Activated CD4-positive, alpha-beta T cell treated with anti-CD3 and anti-CD28 coated beads, Interleukin-2, amount 10 ng/mL, durations not matched to agents 24 days and 14 days (primary cell): ENCODE measurements around the gene DFFA. TPM values are rescaled to one million over a fixed set of nuclear protein-coding genes. Genes with fewer than 3 reads are reported as not detected.
"Not testable (repeated sequence)": the region's sequence is repeated elsewhere in the genome, so short reads cannot be mapped to it uniquely, and the experiment has no call there.

Source experiments
- DNase-seq: peaks from one replicate; pipeline ENCODE4 v3.0.0; 2022
- H3K27ac Mint-ChIP-seq: one replicate; pipeline ENCODE4 v1.8.0; 2022; ENCODE audit warnings: mild to moderate bottlenecking, mixed read lengths
- H3K27me3 Mint-ChIP-seq: one replicate; pipeline ENCODE4 v1.8.0; 2022; ENCODE audit warnings: mixed read lengths
- H3K36me3 Mint-ChIP-seq: one replicate; pipeline ENCODE4 v1.8.0; 2022; ENCODE audit warnings: low read depth, mild to moderate bottlenecking, mixed read lengths
- H3K4me1 Mint-ChIP-seq: one replicate; pipeline ENCODE4 v1.8.0; 2021; ENCODE audit warnings: mixed read lengths
- H3K4me3 Mint-ChIP-seq: one replicate; pipeline ENCODE4 v1.8.0; 2022; ENCODE audit warnings: mild to moderate bottlenecking, moderate library complexity, mixed read lengths
- H3K9me3 Mint-ChIP-seq: one replicate; pipeline ENCODE4 v1.8.0; 2021; ENCODE audit warnings: mixed read lengths
- intact Hi-C: fragments of 100-400 bp; cut with micrococcal nuclease; formaldehyde crosslinking; loops from one replicate; pipeline ENCODE4 v1.15.1; 2023
- total RNA-seq: library from RNA; stranded (reverse); gene quantifications from 2 replicates; pipeline ENCODE4 v1.2.3, GENCODE V29; 2022

The DFFA gene
- total RNA-seq, 1 donor from 2014 or later = 57.4 TPM

DNA sequence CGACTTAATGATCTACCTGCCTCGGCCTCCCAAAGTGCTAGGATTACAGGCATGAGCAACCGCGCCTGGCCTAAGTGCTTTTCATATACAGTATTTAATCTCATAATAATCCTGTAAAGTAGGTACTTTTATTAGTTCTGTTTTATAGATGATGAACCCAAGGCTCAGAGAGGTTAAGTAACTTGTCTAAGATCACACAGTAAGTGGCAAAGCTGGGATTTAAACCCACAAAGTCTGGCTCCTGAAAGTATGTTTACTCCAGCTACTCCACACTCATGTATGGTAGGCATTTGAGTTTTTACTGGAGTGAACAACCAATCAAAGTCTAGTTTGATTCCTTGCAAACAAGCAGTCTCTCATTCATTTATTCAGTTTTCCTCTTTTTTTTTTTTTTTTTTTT, 2.3 kb downstream of the DFFA start:
- H3K4me3 Mint-ChIP-seq = no peak overlapping the region
- DNase-seq = no peak
- H3K9me3 Mint-ChIP-seq = no peaks in the 10 kb centered on the region
- no peak overlapping the region for H3K27ac Mint-ChIP-seq
- H3K36me3 Mint-ChIP-seq = peaks cover 29% of the 10 kb centered on the region
- intact Hi-C loops = no loop called here
- H3K4me1 Mint-ChIP-seq = peaks cover 15% of the 10 kb centered on the region
- H3K27me3 Mint-ChIP-seq = no peaks in the 10 kb centered on the region

GRCh38 chr1:10467078-10467477, 5.3 kb downstream of the DFFA start:
- no peaks in the 10 kb centered on the region for H3K27me3 Mint-ChIP-seq
- DNase-seq = no peak
- intact Hi-C loops = no loop called here
- H3K36me3 Mint-ChIP-seq = peaks cover 47% of the 10 kb centered on the region
- H3K9me3 Mint-ChIP-seq = no peaks in the 10 kb centered on the region
- no peak overlapping the region for H3K27ac Mint-ChIP-seq
- H3K4me1 Mint-ChIP-seq = peaks cover 2% of the 10 kb centered on the region
- H3K4me3 Mint-ChIP-seq = no peak overlapping the region

DNA sequence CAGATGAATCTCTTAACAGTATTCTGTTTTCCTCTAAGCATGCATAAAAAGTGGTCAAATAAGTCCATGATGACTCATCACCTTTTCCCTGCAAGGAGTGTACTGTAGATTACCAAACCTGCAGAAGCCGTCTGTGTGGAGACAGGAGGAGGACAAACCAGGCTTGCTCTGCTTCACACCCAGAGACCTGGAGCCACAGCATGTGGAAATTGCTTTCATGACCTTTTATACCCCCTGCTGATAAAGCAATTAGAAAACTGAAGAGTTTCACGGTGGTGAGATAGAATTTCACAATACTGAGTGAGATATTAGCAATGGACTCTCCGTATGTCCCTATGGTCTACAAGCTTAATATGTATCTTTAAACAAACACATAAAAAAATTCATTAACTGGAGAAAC, 13.1 kb downstream of the DFFA start:
- H3K27ac Mint-ChIP-seq = no peak overlapping the region
- DNase-seq = no peak
- H3K4me3 Mint-ChIP-seq = no peak overlapping the region
- no peaks in the 10 kb centered on the region for H3K9me3 Mint-ChIP-seq
- peaks cover 43% of the 10 kb centered on the region for H3K36me3 Mint-ChIP-seq
- intact Hi-C loops = no loop called here
- peaks cover 12% of the 10 kb centered on the region for H3K4me1 Mint-ChIP-seq
- no peaks in the 10 kb centered on the region for H3K27me3 Mint-ChIP-seq

DNA sequence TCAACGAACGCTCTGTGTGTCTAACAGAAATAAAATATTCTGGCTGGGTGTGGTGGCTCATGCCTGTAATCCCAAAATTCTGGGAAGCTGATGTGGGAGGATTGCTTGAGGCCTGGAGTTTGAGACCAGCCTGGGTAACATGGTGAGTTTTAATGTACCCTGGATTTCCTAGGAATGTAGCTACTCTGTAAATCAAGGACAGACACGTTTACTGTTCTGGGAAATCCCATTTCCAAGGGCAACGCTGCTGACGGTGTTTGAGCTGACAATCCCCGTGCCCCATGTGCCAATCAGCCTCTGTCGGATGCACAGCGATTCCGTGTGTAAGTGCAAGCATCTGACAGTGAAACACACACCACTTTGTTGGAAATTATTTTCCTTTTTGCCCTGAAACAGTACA, 14.5 kb downstream of the DFFA start:
- Mint-ChIP-seq H3K9me3 (no peaks in the 10 kb centered on the region), H3K4me1 (peaks cover 12% of the 10 kb centered on the region), H3K4me3 (no peak overlapping the region), H3K36me3 (peaks cover 35% of the 10 kb centered on the region), H3K27ac (no peak overlapping the region), H3K27me3 (no peaks in the 10 kb centered on the region)
- intact Hi-C loops = no loop called here
- no peak for DNase-seq

DNA sequence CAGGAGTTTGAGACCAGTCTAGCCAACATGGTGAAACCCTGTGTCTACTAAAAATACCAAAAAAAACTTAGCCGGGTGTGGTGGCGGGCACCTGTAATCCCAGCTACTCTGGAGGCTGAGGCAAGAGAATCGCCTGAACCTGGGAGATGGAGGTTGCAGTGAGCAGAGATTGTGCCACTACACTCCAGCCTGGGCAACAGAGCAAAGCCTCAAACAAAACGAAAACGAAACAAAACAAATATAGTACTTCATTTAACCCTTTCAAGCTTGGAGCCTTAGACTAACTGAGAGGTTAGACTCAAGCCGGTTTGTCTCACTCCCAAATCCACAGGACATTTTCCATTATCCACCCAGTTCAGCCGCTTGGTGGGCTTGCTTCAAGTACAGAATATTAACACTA, 14.9 kb downstream of the DFFA start:
- H3K9me3 Mint-ChIP-seq, H3K27ac Mint-ChIP-seq, H3K27me3 Mint-ChIP-seq, H3K4me3 Mint-ChIP-seq, intact Hi-C loops, DNase-seq: not testable (repeated sequence)
- Mint-ChIP-seq H3K36me3 (peaks cover 31% of the 10 kb centered on the region), H3K4me1 (peaks cover 12% of the 10 kb centered on the region)

DNA sequence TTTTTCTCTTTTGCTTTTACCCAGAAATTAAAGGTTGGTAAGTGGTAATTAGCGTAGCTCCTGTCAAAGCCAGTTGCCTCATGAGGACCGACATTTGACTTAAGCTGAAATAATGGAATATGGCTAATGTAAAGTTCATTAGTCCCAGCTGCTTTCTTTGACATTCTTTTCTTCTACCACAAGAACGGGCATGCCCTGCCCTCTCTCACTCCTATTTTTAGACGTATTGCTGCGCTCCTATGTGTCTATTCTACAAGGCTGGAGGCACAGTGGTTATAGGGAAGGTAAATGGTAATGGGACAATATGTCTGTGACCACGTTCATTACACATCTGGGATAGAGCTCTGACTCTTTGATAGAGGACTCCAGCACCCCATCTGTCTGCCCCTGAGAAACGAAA, 15.7 kb downstream of the DFFA start:
- Mint-ChIP-seq H3K9me3 (no peaks in the 10 kb centered on the region), H3K4me3 (no peak overlapping the region), H3K27ac (no peak overlapping the region), H3K4me1 (peaks cover 12% of the 10 kb centered on the region), H3K27me3 (no peaks in the 10 kb centered on the region), H3K36me3 (peaks cover 27% of the 10 kb centered on the region)
- intact Hi-C loops = no loop called here
- DNase-seq = no peak

- H3K27ac Mint-ChIP-seq = no peak overlapping the region
- no peak overlapping the region for H3K4me3 Mint-ChIP-seq
Observed at GRCh38 chr1:10456048-10456447, 16.3 kb downstream of the DFFA start.

GRCh38 chr1:10451287-10451686, 21.0 kb downstream of the DFFA start:
- Mint-ChIP-seq H3K4me3 (no peak overlapping the region), H3K9me3 (no peaks in the 10 kb centered on the region), H3K27ac (no peak overlapping the region), H3K27me3 (peaks cover 5% of the 10 kb centered on the region), H3K36me3 (peaks cover 4% of the 10 kb centered on the region), H3K4me1 (peaks cover 5% of the 10 kb centered on the region)
- intact Hi-C loops = no loop called here
- no peak for DNase-seq

More at GRCh38 chr1:10456048-10456447, 16.3 kb downstream of the DFFA start:
- Mint-ChIP-seq H3K9me3 (no peaks in the 10 kb centered on the region), H3K4me1 (peaks cover 14% of the 10 kb centered on the region), H3K27me3 (peaks cover 4% of the 10 kb centered on the region), H3K36me3 (peaks cover 21% of the 10 kb centered on the region)
- DNase-seq = no peak
- intact Hi-C loops = no loop called here

- H3K27ac Mint-ChIP-seq = no peak overlapping the region
- no peak for DNase-seq
- no peaks in the 10 kb centered on the region for H3K9me3 Mint-ChIP-seq
- H3K4me1 Mint-ChIP-seq = peaks cover 5% of the 10 kb centered on the region
- intact Hi-C loops = no loop called here
- peaks cover 5% of the 10 kb centered on the region for H3K27me3 Mint-ChIP-seq
- H3K4me3 Mint-ChIP-seq = no peak overlapping the region
- peaks cover 2% of the 10 kb centered on the region for H3K36me3 Mint-ChIP-seq
Observed at GRCh38 chr1:10450836-10451235, 21.5 kb downstream of the DFFA start.

GRCh38 chr1:10450156-10450814, 22.0 kb downstream of the DFFA start:
- no peak overlapping the region for H3K27ac Mint-ChIP-seq
- H3K9me3 Mint-ChIP-seq = no peaks in the 10 kb centered on the region
- peaks cover 2% of the 10 kb centered on the region for H3K36me3 Mint-ChIP-seq
- intact Hi-C loops = no loop called here
- H3K4me1 Mint-ChIP-seq = peaks cover 5% of the 10 kb centered on the region
- H3K27me3 Mint-ChIP-seq = peaks cover 5% of the 10 kb centered on the region
- no peak for DNase-seq
- H3K4me3 Mint-ChIP-seq = no peak overlapping the region

DNA sequence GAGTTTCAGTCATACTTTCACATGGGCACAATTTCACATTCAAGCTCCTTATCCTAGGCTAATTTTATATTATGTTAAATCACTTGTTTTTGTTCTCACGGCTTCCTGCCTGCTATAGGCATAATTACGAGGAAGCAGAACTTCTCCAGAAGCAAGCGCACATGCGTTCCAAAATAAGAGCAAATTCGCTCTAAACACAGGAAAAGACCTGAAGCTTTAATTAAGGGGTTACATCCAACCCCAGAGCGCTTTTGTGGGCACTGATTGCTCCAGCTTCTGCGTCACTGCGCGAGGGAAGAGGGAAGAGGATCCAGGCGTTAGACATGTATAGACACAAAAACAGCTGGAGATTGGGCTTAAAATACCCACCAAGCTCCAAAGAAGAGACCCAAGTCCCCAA, 22.6 kb downstream of the DFFA start, which contains the start of gene CORT:
TSS of gene CORT (plus strand) at position 281 of the 400 bp plus-strand sequence. CDS start 193 bp downstream, outside the sequence.
- Mint-ChIP-seq H3K9me3 (no peaks in the 10 kb centered on the region), H3K4me1 (peaks cover 5% of the 10 kb centered on the region), H3K4me3 (no peak within 1 kb of the TSS), H3K27ac (no peak within 1 kb of the TSS), H3K36me3 (peaks cover 2% of the 10 kb centered on the region), H3K27me3 (peaks cover 5% of the 10 kb centered on the region)
- intact Hi-C loops = no loop called here
- no peak for DNase-seq

- Mint-ChIP-seq H3K36me3 (no peaks in the 10 kb centered on the region), H3K4me1 (peaks cover 5% of the 10 kb centered on the region), H3K9me3 (no peaks in the 10 kb centered on the region), H3K27me3 (peaks cover 5% of the 10 kb centered on the region), H3K4me3 (no peak overlapping the region), H3K27ac (no peak overlapping the region)
- DNase-seq = no peak
- intact Hi-C loops = no loop called here
Observed at GRCh38 chr1:10446790-10447422, 25.4 kb downstream of the DFFA start.

- Mint-ChIP-seq H3K27me3 (no peaks in the 10 kb centered on the region), H3K36me3 (no peaks in the 10 kb centered on the region), H3K4me3 (no peak overlapping the region), H3K9me3 (no peaks in the 10 kb centered on the region), H3K4me1 (peaks cover 2% of the 10 kb centered on the region), H3K27ac (no peak overlapping the region)
- intact Hi-C loops = no loop called here
- no peak for DNase-seq
Observed at GRCh38 chr1:10444795-10445397, 27.4 kb downstream of the DFFA start.

DNA sequence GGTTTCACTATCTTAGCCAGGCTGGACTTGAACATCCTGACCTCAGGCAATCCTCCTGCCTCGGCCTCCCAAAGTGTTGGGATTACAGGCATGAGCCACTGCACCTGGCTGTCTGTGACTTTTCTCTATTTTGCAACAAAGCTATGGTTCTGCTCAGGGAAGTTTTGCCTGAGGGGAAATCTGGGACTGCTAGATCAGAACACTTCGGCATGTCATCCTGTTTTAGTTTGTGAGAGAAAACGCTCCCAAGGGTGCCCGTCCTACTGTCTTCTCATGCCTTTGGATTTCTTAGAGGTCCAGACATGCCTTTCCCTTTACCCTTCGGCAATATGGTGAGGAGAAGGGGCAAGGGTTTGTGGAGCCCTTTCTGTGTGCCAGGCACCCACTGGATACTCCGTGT, 28.1 kb downstream of the DFFA start:
- no peaks in the 10 kb centered on the region for H3K27me3 Mint-ChIP-seq
- intact Hi-C loops = no loop called here
- H3K36me3 Mint-ChIP-seq = no peaks in the 10 kb centered on the region
- no peaks in the 10 kb centered on the region for H3K9me3 Mint-ChIP-seq
- H3K27ac Mint-ChIP-seq = no peak overlapping the region
- peaks cover 2% of the 10 kb centered on the region for H3K4me1 Mint-ChIP-seq
- no peak for DNase-seq
- H3K4me3 Mint-ChIP-seq = no peak overlapping the region
